NCI-H187 treated with DMSO at 0.1 percent for 48 hours (cell line): ENCODE data around the gene FGF6.
"Not testable (repeated sequence)": the region's sequence is repeated elsewhere in the genome, so short reads cannot be mapped to it uniquely, and the experiment has no call there.

Source experiments
- DNase-seq: peaks from one replicate; lab custom pipeline; 2025; lab: John Stamatoyannopoulos, UW

FGF6 gene

GRCh38 chr12:4445156-4446101 is at the start of gene FGF6:
TSS of gene FGF6 (minus strand) at chr12:4445815. CDS start at chr12:4445570, 245 bp downstream.
- DNase-seq = no peak

- no peak for DNase-seq
Measured at GRCh38 chr12:4490973-4491372, 45.4 kb upstream of the FGF6 start.

GRCh38 chr12:4489556-4489955 is 43.9 kb upstream of the FGF6 start:
- no peak for DNase-seq

- DNase-seq = no peak
Measured at GRCh38 chr12:4486980-4487379, 41.4 kb upstream of the FGF6 start.

- no peak for DNase-seq
Measured at GRCh38 chr12:4486049-4486699, 40.6 kb upstream of the FGF6 start.

GRCh38 chr12:4483885-4484823 is 38.5 kb upstream of the FGF6 start:
- DNase-seq = no peak

- no peak for DNase-seq
Measured at GRCh38 chr12:4482936-4483335, 37.3 kb upstream of the FGF6 start.

GRCh38 chr12:4478933-4479332 is 33.3 kb upstream of the FGF6 start:
- no peak for DNase-seq

- DNase-seq = no peak
Measured at GRCh38 chr12:4477129-4477528, 31.5 kb upstream of the FGF6 start.

- DNase-seq = no peak
Measured at GRCh38 chr12:4472046-4472445, 26.4 kb upstream of the FGF6 start.

GRCh38 chr12:4471256-4471655 is 25.6 kb upstream of the FGF6 start:
- no peak for DNase-seq

- no peak for DNase-seq
Measured at GRCh38 chr12:4468994-4469393, 23.4 kb upstream of the FGF6 start.

- DNase-seq = no peak
Measured at GRCh38 chr12:4460761-4461160, 15.1 kb upstream of the FGF6 start.

GRCh38 chr12:4455849-4456248 is 10.2 kb upstream of the FGF6 start:
- DNase-seq = not testable (repeated sequence)

- DNase-seq = no peak
Measured at GRCh38 chr12:4454315-4454860, 8.8 kb upstream of the FGF6 start.

GRCh38 chr12:4451694-4452093 is 6.1 kb upstream of the FGF6 start:
- DNase-seq = no peak

- DNase-seq = no peak
Measured at GRCh38 chr12:4450551-4451112, 5.0 kb upstream of the FGF6 start.

- no peak for DNase-seq
Measured at GRCh38 chr12:4449851-4450221, 4.2 kb upstream of the FGF6 start.

GRCh38 chr12:4448943-4449850 is 3.6 kb upstream of the FGF6 start:
- DNase-seq = no peak

- no peak for DNase-seq
Measured at GRCh38 chr12:4448371-4448940, 2.8 kb upstream of the FGF6 start.
